ENCODE results near the gene MUC20.
"Not testable (repeated sequence)": the region's sequence is repeated elsewhere in the genome, so short reads cannot be mapped to it uniquely, and the experiment has no call there.

MUC20 gene

GRCh38 chr3:195692781-195693427, 27.9 kb upstream of the MUC20 start:
- DNase-seq (ENCODE audit: low read depth in 2 of 2) = no peak

- DNase-seq (ENCODE audit: low read depth in 2 of 2) = no peak
Measured at GRCh38 chr3:195693428-195694216, 27.2 kb upstream of the MUC20 start.

GRCh38 chr3:195694217-195695076, 26.3 kb upstream of the MUC20 start:
- DNase-seq (ENCODE audit: low read depth in 2 of 2) = not testable (repeated sequence)

GRCh38 chr3:195696632-195697278, 24.0 kb upstream of the MUC20 start:
- no peak for DNase-seq (ENCODE audit: low read depth in 2 of 2)

- DNase-seq (ENCODE audit: low read depth in 2 of 2) = peak; percentile 50 to 54
Measured at GRCh38 chr3:195697582-195698324, 23.0 kb upstream of the MUC20 start.

GRCh38 chr3:195698325-195698646, 22.5 kb upstream of the MUC20 start:
- DNase-seq (ENCODE audit: low read depth in 2 of 2) = no peak

- DNase-seq (ENCODE audit: low read depth in 2 of 2) = no peak
Measured at GRCh38 chr3:195698647-195699387, 22.0 kb upstream of the MUC20 start.

GRCh38 chr3:195699388-195699771, 21.4 kb upstream of the MUC20 start:
- no peak for DNase-seq (ENCODE audit: low read depth in 2 of 2)

GRCh38 chr3:195699860-195700259, 20.9 kb upstream of the MUC20 start:
- DNase-seq (ENCODE audit: low read depth in 2 of 2) = no peak

GRCh38 chr3:195700319-195700718, 20.5 kb upstream of the MUC20 start:
- no peak for DNase-seq (ENCODE audit: low read depth in 2 of 2)

- DNase-seq (ENCODE audit: low read depth in 2 of 2) = no peak
Measured at GRCh38 chr3:195701042-195701915, 19.5 kb upstream of the MUC20 start.

GRCh38 chr3:195703776-195704175, 17.0 kb upstream of the MUC20 start:
- no peak for DNase-seq (ENCODE audit: low read depth in 2 of 2)

- DNase-seq (ENCODE audit: low read depth in 2 of 2) = no peak
Measured at GRCh38 chr3:195704433-195704999, 16.3 kb upstream of the MUC20 start.

- no peak for DNase-seq (ENCODE audit: low read depth in 2 of 2)
Measured at GRCh38 chr3:195705081-195705991, 15.4 kb upstream of the MUC20 start.

- DNase-seq (ENCODE audit: low read depth in 2 of 2) = no peak
Measured at GRCh38 chr3:195708061-195708460, 12.7 kb upstream of the MUC20 start.

- no peak for DNase-seq (ENCODE audit: low read depth in 2 of 2)
Measured at GRCh38 chr3:195708626-195709481, 11.9 kb upstream of the MUC20 start.

GRCh38 chr3:195709676-195710085, 11.1 kb upstream of the MUC20 start:
- no peak for DNase-seq (ENCODE audit: low read depth in 2 of 2)

All from fibroblast of skin of left quadriceps (primary cell).